Stimulated activated CD4-positive, alpha-beta T cell treated with anti-CD3 and anti-CD28 coated beads, Interleukin-1b, Interleukin-23, amount 100 ng/mL, for 1 hour (primary cell): ENCODE results near the gene GPR15LG.

Source experiments
- DNase-seq, 2 donors: peaks; one replicate each; pipeline ENCODE4 v3.0.0-alpha.2; 2020; ENCODE audit warnings: low read depth in 2 of 2

GPR15LG gene

GRCh38 chr10:84214612-84215235 is 41.1 kb downstream of the GPR15LG start:
- DNase-seq, result no peak

DNA sequence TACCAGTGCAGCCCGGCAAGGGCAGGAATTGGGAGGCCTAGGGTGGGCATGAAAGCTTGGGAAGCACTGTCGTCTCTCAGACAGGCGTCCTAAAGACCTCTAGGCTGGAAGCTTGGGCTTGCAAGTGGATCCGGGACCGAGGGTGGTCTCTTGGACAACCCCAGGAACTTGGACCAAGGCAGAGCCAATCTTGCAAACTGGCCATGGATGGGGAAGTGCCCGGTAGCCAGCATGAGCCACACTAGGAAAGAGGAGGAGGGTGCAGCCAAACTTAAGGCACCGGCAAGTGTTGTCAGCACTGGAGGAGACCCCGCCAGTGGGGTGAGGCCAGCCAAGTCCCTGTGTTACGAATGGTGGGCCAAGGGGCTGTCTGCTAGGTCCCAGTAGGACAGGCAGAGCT is 43.2 kb downstream of the GPR15LG start:
- DNase-seq, result no peak

GRCh38 chr10:84217746-84218145 is 44.1 kb downstream of the GPR15LG start:
- no peak for DNase-seq

- no peak for DNase-seq
Measured at GRCh38 chr10:84221916-84222315, 48.3 kb downstream of the GPR15LG start.

DNA sequence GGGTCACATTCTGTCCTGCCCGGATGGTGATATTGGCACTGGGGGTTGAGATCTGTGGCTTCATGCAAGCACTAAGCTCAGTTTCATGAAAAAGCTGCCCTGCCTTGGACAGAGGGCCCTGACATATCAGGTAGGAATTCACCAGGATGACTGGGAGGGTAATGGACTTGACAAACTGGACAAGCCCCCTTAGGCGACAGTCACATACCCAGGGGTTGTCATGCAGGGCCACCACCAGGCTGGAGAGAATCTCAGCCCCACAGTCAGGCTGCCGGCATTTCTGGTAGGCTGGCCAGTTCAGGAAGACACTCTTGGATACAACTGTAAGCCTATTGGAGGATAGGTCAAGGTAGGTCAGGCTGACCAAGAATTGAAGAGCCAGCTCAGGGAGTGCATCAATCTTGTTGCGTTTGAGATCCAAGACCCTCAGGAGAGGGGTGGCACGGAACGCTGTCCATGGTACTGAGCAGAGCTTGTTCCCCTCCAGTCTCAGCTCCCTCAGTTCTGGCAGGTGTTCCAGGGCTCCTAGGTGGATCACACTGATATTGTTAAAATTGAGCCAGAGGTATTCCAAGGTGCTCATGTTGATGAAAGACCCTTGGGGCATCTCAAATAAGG is 50.9 kb downstream of the GPR15LG start:
- no peak for DNase-seq

DNA sequence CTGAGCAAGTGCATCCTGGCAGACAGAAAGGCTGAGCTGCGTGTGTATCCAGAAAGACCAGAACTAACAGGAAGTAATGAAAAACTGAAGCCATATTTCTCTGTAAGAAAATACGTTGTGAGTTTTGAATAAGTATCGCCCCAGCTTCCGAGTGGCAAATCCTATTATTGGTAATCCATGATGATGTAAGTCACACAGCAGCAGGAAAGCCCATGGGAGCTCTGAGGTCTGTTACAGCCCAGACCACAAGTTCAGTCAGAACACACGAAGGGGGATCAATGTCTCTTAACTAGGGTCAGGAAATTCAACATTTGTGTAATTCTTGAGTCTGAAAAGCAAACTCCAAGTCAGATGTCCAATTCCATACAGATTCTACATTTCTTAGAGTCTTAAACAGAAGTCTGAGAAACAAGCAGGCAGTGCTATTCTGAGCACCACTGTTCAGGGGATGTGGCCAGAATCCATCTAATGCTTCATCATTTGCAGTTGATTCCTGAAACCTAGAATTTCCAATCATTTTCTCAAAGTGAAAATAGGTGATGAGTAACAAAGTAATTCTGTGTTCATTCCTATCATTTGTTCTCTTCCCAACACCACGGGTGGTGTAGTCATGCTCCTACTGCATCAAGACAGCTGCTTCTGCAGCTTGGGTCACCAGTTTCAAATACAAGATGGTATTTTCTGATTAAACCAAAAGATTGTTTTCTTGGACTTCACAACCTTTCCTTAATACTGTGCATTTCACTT is 52.0 kb downstream of the GPR15LG start, which contains the start of gene LRIT2:
Gene LRIT2, minus strand, starts transcription at position 118 of the 747 bp plus-strand sequence. Its CDS starts 24 bp downstream, at position 94.
- DNase-seq, result no peak

DNA sequence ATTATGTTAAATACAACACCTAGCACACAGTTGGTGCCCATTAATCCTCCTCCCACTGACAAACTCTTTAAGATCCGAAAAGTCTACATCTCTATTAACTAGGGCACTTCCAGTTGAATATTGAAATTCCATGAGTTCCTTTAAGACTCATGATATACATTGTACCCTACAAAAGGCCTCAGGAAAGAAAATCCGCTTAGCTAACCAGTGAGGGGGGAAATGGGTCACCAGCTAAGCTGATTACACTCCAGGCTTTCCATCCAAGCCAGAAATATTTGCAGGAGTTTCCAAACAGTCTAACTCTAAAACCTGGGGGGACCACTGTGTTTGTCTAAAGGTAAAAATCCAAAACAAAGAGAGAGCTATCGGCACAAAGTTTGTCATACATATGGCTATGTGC is 53.0 kb downstream of the GPR15LG start:
- DNase-seq, result no peak

DNA sequence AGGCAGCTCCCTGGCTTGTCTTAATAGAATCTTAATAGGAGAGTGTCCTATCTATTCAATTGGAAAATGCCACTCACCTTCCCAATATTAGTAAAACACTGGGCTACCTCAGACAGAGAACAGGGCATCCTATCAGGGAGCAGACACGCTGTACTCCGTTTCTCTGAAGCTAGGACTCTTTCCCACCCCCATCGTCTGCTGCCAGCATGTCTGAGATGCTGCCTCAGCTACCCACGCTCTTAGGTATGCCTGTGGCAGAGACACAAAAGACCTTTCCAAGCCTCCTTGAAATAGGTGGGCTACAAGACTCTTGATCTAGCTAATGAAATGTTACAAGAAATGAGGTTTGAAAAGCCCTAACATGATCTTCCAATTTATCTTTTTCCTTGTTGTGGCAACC is 54.2 kb downstream of the GPR15LG start:
- no peak for DNase-seq

GRCh38 chr10:84230359-84230758 is 56.8 kb downstream of the GPR15LG start:
- DNase-seq, result no peak

GRCh38 chr10:84232376-84232775 is 58.8 kb downstream of the GPR15LG start:
- no peak for DNase-seq

DNA sequence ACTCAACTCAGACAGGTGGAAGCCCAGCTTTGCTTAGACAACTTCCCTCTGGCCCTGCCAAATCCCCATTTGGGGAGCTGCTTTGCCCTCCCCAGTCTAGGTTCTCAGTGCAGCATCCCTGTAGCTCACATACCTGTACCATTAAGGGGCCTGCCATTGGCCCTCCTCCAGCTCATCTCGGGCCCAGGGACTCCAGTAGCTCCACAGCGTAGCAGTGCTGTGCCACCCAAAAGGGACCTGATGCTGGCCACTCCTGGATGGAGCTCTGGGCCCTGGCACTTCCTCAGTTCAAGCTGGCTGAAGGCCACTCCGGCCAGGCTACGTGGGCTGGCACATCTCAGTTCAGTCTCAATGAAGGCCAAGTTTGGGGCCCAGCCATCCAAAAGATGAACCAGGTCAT is 60.3 kb downstream of the GPR15LG start:
- DNase-seq, result no peak

GRCh38 chr10:84234479-84234878 is 60.9 kb downstream of the GPR15LG start:
- no peak for DNase-seq
